NCI-H524 treated with DMSO at 0.1 percent for 48 hours (cell line): Measurements from ENCODE around the gene WAS.
"Not testable (repeated sequence)": the region's sequence is repeated elsewhere in the genome, so short reads cannot be mapped to it uniquely, and the experiment has no call there.

ENCODE experiments used
- DNase-seq: peaks from one replicate; lab custom pipeline; 2025; lab: John Stamatoyannopoulos, UW

The WAS gene

GRCh38 chrX:48685416-48685815 lies 1.8 kb downstream of the WAS start:
- no peak for DNase-seq

GRCh38 chrX:48688531-48689150 lies 5.0 kb downstream of the WAS start:
- DNase-seq, result no peak

- no peak for DNase-seq
These were observed 5.8 kb downstream of the WAS start for GRCh38 chrX:48689208-48689920.

- not testable (repeated sequence) for DNase-seq
These were observed 8.1 kb downstream of the WAS start for GRCh38 chrX:48691746-48692145.

GRCh38 chrX:48694776-48695533 lies 11.4 kb downstream of the WAS start:
- no peak for DNase-seq

GRCh38 chrX:48695534-48695896 lies 11.9 kb downstream of the WAS start:
- peak; percentile 40 for DNase-seq

GRCh38 chrX:48695925-48696300 lies 12.3 kb downstream of the WAS start:
- no peak for DNase-seq

GRCh38 chrX:48696301-48696908 lies 12.8 kb downstream of the WAS start, which contains the start of gene SUV39H1:
TSS of gene SUV39H1 (plus strand) at chrX:48696734. CDS start at chrX:48696785, 51 bp downstream.
- DNase-seq, result peak; percentile 77

GRCh38 chrX:48696909-48697727 lies 13.5 kb downstream of the WAS start:
- peak; percentile 15 for DNase-seq

GRCh38 chrX:48698306-48698705 lies 14.7 kb downstream of the WAS start:
- no peak for DNase-seq

- DNase-seq, result no peak
These were observed 16.6 kb downstream of the WAS start for GRCh38 chrX:48700246-48700645.

GRCh38 chrX:48700951-48701653 lies 17.5 kb downstream of the WAS start:
- DNase-seq, result no peak

- no peak for DNase-seq
These were observed 18.4 kb downstream of the WAS start for GRCh38 chrX:48702032-48702431.

- DNase-seq, result no peak
These were observed 19.1 kb downstream of the WAS start for GRCh38 chrX:48702716-48703115.

- no peak for DNase-seq
These were observed 19.6 kb downstream of the WAS start for GRCh38 chrX:48703228-48703627.

- no peak for DNase-seq
These were observed 20.3 kb downstream of the WAS start for GRCh38 chrX:48703642-48704481.

- DNase-seq, result no peak
These were observed 22.3 kb downstream of the WAS start for GRCh38 chrX:48705871-48706270.

- DNase-seq, result no peak
These were observed 26.0 kb downstream of the WAS start for GRCh38 chrX:48709522-48710112.

GRCh38 chrX:48711162-48711928 lies 27.7 kb downstream of the WAS start:
- no peak for DNase-seq
